ENCODE measurements around the gene CALU. TPM values are rescaled to one million over a fixed set of nuclear protein-coding genes. Genes with fewer than 3 reads are reported as not detected.

CALU gene
- polyA plus RNA-seq, 1 donor (not counting 4 experiments of a cell fraction or from before 2014, with no cell fraction given) = 155 TPM

- Histone ChIP-seq H3K27ac (ENCODE audit: control insufficient read depth, insufficient read depth, low read length) (no peak overlapping the region), H2AFZ (ENCODE audit: control insufficient read depth, low read length) (no peak overlapping the region), H3K4me2 (ENCODE audit: control insufficient read depth, extremely low read depth, insufficient read depth, low read depth, low read length) (no peak overlapping the region), H3K4me1 (ENCODE audit: control insufficient read depth, extremely low read depth, insufficient read depth, low read length) (no peaks in the 10 kb centered on the region), H3K9me3 (ENCODE audit: control insufficient read depth, low read depth, low read length) (no peaks in the 10 kb centered on the region), H3K4me3 (ENCODE audit: control insufficient read depth in 2 of 3, extremely low read depth in 1 of 3, insufficient read depth in 2 of 3, low read depth in 1 of 3, low read length in 3 of 3) (no peak overlapping the region), H3K27me3 (ENCODE audit: control insufficient read depth, extremely low read depth, insufficient read depth, low read length) (peaks cover 3% of the 10 kb centered on the region), H4K20me1 (ENCODE audit: control insufficient read depth, extremely low read depth, insufficient read depth, low read length) (no peaks in the 10 kb centered on the region), H3K9me1 (ENCODE audit: control insufficient read depth, extremely low read depth, insufficient read depth, low read length) (no peaks in the 10 kb centered on the region), H3K9ac (ENCODE audit: control insufficient read depth, extremely low read depth, insufficient read depth, low read length) (no peak overlapping the region), H3K79me2 (ENCODE audit: control insufficient read depth, insufficient read depth, low read length) (no peaks in the 10 kb centered on the region), H3K36me3 (ENCODE audit: control insufficient read depth in 2 of 2, extremely low read depth in 1 of 2, insufficient read depth in 2 of 2, low read length in 2 of 2) (no peaks in the 10 kb centered on the region)
- FAIRE-seq = no peak
- DNase-seq (ENCODE audit: low read depth, low spot score) = no peak
- TF ChIP-seq EZH2 (IDR thresholded peaks at IDR 0.05; ENCODE audit: low read length) = no peak
- TF ChIP-seq CTCF (optimal IDR thresholded peaks at IDR 0.05 in 1 of 3, IDR thresholded peaks at IDR 0.05 in 1 of 3, conservative IDR thresholded peaks at IDR 0.05 in 1 of 3; ENCODE audit: extremely low read depth in 1 of 3, insufficient read depth in 2 of 3, low read length in 3 of 3) = no peak
- dilution Hi-C loops (cut with MboI; ENCODE audit: extremely low pct_ligation_motif_present, low sequenced_read_pairs) = no loop called here
Observed at GRCh38 chr7:128812514-128813168, 73.5 kb downstream of the CALU start.

- H4K20me1 ChIP-seq (ENCODE audit: control insufficient read depth, extremely low read depth, insufficient read depth, low read length) = no peaks in the 10 kb centered on the region
- no peaks in the 10 kb centered on the region for H3K4me1 ChIP-seq (ENCODE audit: control insufficient read depth, extremely low read depth, insufficient read depth, low read length)
- H3K4me2 ChIP-seq (ENCODE audit: control insufficient read depth, extremely low read depth, insufficient read depth, low read depth, low read length) = no peak overlapping the region
- H3K36me3 ChIP-seq (ENCODE audit: control insufficient read depth in 2 of 2, extremely low read depth in 1 of 2, insufficient read depth in 2 of 2, low read length in 2 of 2) = no peaks in the 10 kb centered on the region
- DNase-seq (ENCODE audit: low read depth, low spot score) (no peak), FAIRE-seq (no peak)
- no peak overlapping the region for H3K9ac ChIP-seq (ENCODE audit: control insufficient read depth, extremely low read depth, insufficient read depth, low read length)
- H3K9me1 ChIP-seq (ENCODE audit: control insufficient read depth, extremely low read depth, insufficient read depth, low read length) = no peaks in the 10 kb centered on the region
- no peaks in the 10 kb centered on the region for H3K9me3 ChIP-seq (ENCODE audit: control insufficient read depth, low read depth, low read length)
- dilution Hi-C loops (cut with MboI; ENCODE audit: extremely low pct_ligation_motif_present, low sequenced_read_pairs) = no loop called here
- no peak for TF ChIP-seq CTCF (optimal IDR thresholded peaks at IDR 0.05 in 1 of 3, IDR thresholded peaks at IDR 0.05 in 1 of 3, conservative IDR thresholded peaks at IDR 0.05 in 1 of 3; ENCODE audit: extremely low read depth in 1 of 3, insufficient read depth in 2 of 3, low read length in 3 of 3)
- no peak for TF ChIP-seq EZH2 (IDR thresholded peaks at IDR 0.05; ENCODE audit: low read length)
- no peaks in the 10 kb centered on the region for H3K79me2 ChIP-seq (ENCODE audit: control insufficient read depth, insufficient read depth, low read length)
- H3K4me3 ChIP-seq (ENCODE audit: control insufficient read depth in 2 of 3, extremely low read depth in 1 of 3, insufficient read depth in 2 of 3, low read depth in 1 of 3, low read length in 3 of 3) = no peak overlapping the region
- H2AFZ ChIP-seq (ENCODE audit: control insufficient read depth, low read length) = no peak overlapping the region
- no peak overlapping the region for H3K27ac ChIP-seq (ENCODE audit: control insufficient read depth, insufficient read depth, low read length)
- peaks cover 16% of the 10 kb centered on the region for H3K27me3 ChIP-seq (ENCODE audit: control insufficient read depth, extremely low read depth, insufficient read depth, low read length)
Observed at GRCh38 chr7:128814499-128814898, 75.3 kb downstream of the CALU start.

Measured in keratinocyte (primary cell).